HepG2 (cell line): Measurements from ENCODE around the gene TPRG1L. TPM values are rescaled to one million over a fixed set of nuclear protein-coding genes. Genes with fewer than 3 reads are reported as not detected.

Source experiments
- ATAC-seq: fragments of 200-7000 bp; cut with Tn5 transposase; 3 replicates; pipeline ENCODE4 v1.9.1; 2020; ENCODE audit warnings: mild to moderate bottlenecking, moderate library complexity
- BruUV-seq: library from RNA; stranded (reverse); fragments of 400-500 nt; replicated peaks from 2 replicates; lab custom pipeline; 2021; lab: Mats Ljungman, UMichigan
- CTCF ChIA-PET: fragments of 300-600 bp; formaldehyde crosslinking; extraction: SDS; loops from one replicate; lab custom pipeline; 2021; ENCODE audit warnings: low total read pairs, inconsistent platforms, low intra/inter-chr PET ratio; lab: Yijun Ruan, JAX
- POLR2A ChIA-PET: fragments of 350-600 bp; sonication (Branson Sonifier 250); formaldehyde crosslinking; loops from one replicate; lab custom pipeline; 2020; ENCODE audit warnings: antibody characterized with exemption, inconsistent platforms; lab: Yijun Ruan, JAX
- DNase-seq: peaks from one replicate; pipeline ENCODE4 v3.0.0-alpha.2; 2015; ENCODE audit warnings: low spot score
- FAIRE-seq: peaks from 3 replicates; lab custom pipeline; 2011; peaks lifted over from hg19 to GRCh38; lab: Jason Lieb, UNC
- H2AFZ ChIP-seq: one replicate; pipeline ENCODE4 v1.6.1; 2011; ENCODE audit warnings: low read length, inconsistent platforms
- H3K27ac ChIP-seq: fragments of 300-600 bp; 3 replicates; pipeline ENCODE4 v1.8.0; 2011; ENCODE audit warnings: mixed run types, mild to moderate bottlenecking, mixed read lengths, low read length, inconsistent platforms; ENCODE audit not compliant: insufficient read depth; ENCODE audit errors: extremely low read length
- H3K27me3 ChIP-seq, 2 experiments: fragments of 200-600 bp in 1 of 2; 2 replicates in 1 of 2; 3 replicates in 1 of 2; pipeline versions ENCODE4 v1.6.0 to v1.8.0; 2011; ENCODE audit warnings: low read length in 2 of 2, mild to moderate bottlenecking in 2 of 2, moderate library complexity in 2 of 2, inconsistent platforms in 1 of 2; ENCODE audit not compliant: insufficient read depth in 2 of 2, control insufficient read depth in 1 of 2
- H3K36me3 ChIP-seq, 2 experiments: fragments of 200-600 bp in 1 of 2; replicated peaks in 1 of 2; 2 replicates in 1 of 2; 3 replicates in 1 of 2; pipeline versions ENCODE4 v1.5.1 to v1.8.0; 2011; ENCODE audit warnings: low read length in 2 of 2, inconsistent platforms in 1 of 2; ENCODE audit not compliant: insufficient read depth in 2 of 2, control insufficient read depth in 1 of 2
- H3K4me1 ChIP-seq: 2 replicates; pipeline ENCODE4 v1.5.1; 2012; ENCODE audit warnings: low read length, inconsistent platforms; ENCODE audit not compliant: insufficient read depth
- H3K4me2 ChIP-seq: 2 replicates; pipeline ENCODE4 v1.6.0; 2011; ENCODE audit warnings: low read depth, low read length, inconsistent platforms
- H3K4me3 ChIP-seq, 3 experiments: fragments of 200-600 bp in 1 of 3; sonication (generic), shearing (Covaris generic) in 1 of 3; replicated peaks in 1 of 3; 2 replicates each; pipeline ENCODE4 v1.5.1; 2011 to 2016; ENCODE audit warnings: low read length in 3 of 3, inconsistent platforms in 2 of 3, low read depth in 2 of 3, mild to moderate bottlenecking in 2 of 3, control low read depth in 1 of 3, mixed read lengths in 1 of 3; ENCODE audit not compliant: insufficient read depth in 1 of 3
- H3K79me2 ChIP-seq: one replicate; pipeline ENCODE4 v1.6.1; 2011; ENCODE audit warnings: low read length, inconsistent platforms; ENCODE audit not compliant: insufficient read depth
- H3K9ac ChIP-seq: 2 replicates; pipeline ENCODE4 v1.6.0; 2011; ENCODE audit warnings: mild to moderate bottlenecking, low read depth, low read length, inconsistent platforms; ENCODE audit not compliant: insufficient read depth
- H3K9me3 ChIP-seq: 2 replicates; pipeline ENCODE4 v1.5.1; 2012; ENCODE audit warnings: mild to moderate bottlenecking, low read length
- H4K20me1 ChIP-seq: 2 replicates; pipeline ENCODE4 v1.6.0; 2011; ENCODE audit warnings: inconsistent platforms, mild to moderate bottlenecking, low read length, moderate library complexity; ENCODE audit not compliant: insufficient read depth
- HMGA1 ChIP-seq: sonication (generic); formaldehyde crosslinking; conservative IDR thresholded peaks from 2 replicates; pipeline ENCODE4 v1.4.0; 2020; ENCODE audit warnings: missing genetic modification reagents
- HNF1A ChIP-seq, 2 experiments: sonication (generic) in 1 of 2; formaldehyde crosslinking in 1 of 2; IDR thresholded peaks; 2 replicates each; pipeline versions ENCODE4 v1.4.0 to v1.6.1; 2016 to 2020; ENCODE audit warnings: borderline replicate concordance in 1 of 2, low read depth in 1 of 2, mild to moderate bottlenecking in 1 of 2, missing genetic modification reagents in 1 of 2
- JARID2 ChIP-seq: sonication (generic); formaldehyde crosslinking; IDR thresholded peaks from 2 replicates; pipeline ENCODE4 v1.8.1; 2023; ENCODE audit warnings: missing genetic modification reagents, inconsistent platforms; ENCODE audit not compliant: insufficient replicate concordance
- MAX ChIP-seq: IDR thresholded peaks from 2 replicates; pipeline ENCODE4 v1.6.1; 2012; ENCODE audit warnings: inconsistent platforms
- MIER3 ChIP-seq: IDR thresholded peaks from 2 replicates; pipeline ENCODE4 v1.6.1; 2016; ENCODE audit warnings: missing compliant biosample characterization, borderline replicate concordance
- MTF1 ChIP-seq: sonication (generic); formaldehyde crosslinking; IDR thresholded peaks from 2 replicates; pipeline ENCODE4 v1.5.0; 2020; ENCODE audit warnings: missing genetic modification reagents
- NFKB2 ChIP-seq: sonication (generic); formaldehyde crosslinking; IDR thresholded peaks from 2 replicates; pipeline ENCODE4 v1.4.0; 2020; ENCODE audit warnings: missing genetic modification reagents, borderline replicate concordance
- NFRKB ChIP-seq: fragments of 450-650 bp; IDR thresholded peaks from 2 replicates; pipeline ENCODE4 v1.6.1; 2017
- NONO ChIP-seq, 2 experiments: fragments of 450-650 bp in 1 of 2; sonication (generic) in 1 of 2; formaldehyde crosslinking in 1 of 2; IDR thresholded peaks in 1 of 2; conservative IDR thresholded peaks in 1 of 2; 2 replicates each; pipeline versions ENCODE4 v1.6.1 to v1.8.0; 2017 to 2022; ENCODE audit warnings: mild to moderate bottlenecking in 1 of 2, missing genetic modification reagents in 1 of 2, moderate library complexity in 1 of 2
- PRMT3 ChIP-seq: sonication (generic); formaldehyde crosslinking; IDR thresholded peaks from 2 replicates; pipeline ENCODE4 v1.8.1; 2022; ENCODE audit warnings: low read depth, mild to moderate bottlenecking, moderate library complexity, missing genetic modification reagents, borderline replicate concordance
- SIN3B ChIP-seq: fragments of 150-350 bp; IDR thresholded peaks from 2 replicates; pipeline ENCODE4 v1.6.1; 2014; ENCODE audit warnings: low read length
- SMAD3 ChIP-seq: sonication (generic); formaldehyde crosslinking; IDR thresholded peaks from 2 replicates; pipeline ENCODE4 v1.4.0; 2020; ENCODE audit warnings: missing genetic modification reagents
- SRSF9 ChIP-seq: fragments of 200-400 bp; formaldehyde crosslinking; IDR thresholded peaks from 2 replicates; pipeline ENCODE4 v1.6.1; 2018; ENCODE audit warnings: borderline replicate concordance, mild to moderate bottlenecking, low read depth, low read length; ENCODE audit not compliant: insufficient read depth, poor library complexity, severe bottlenecking
- ZNF10 ChIP-seq: sonication (generic); formaldehyde crosslinking; IDR thresholded peaks from 2 replicates; pipeline ENCODE4 v1.4.0; 2020; ENCODE audit warnings: mild to moderate bottlenecking, low read depth, missing genetic modification reagents, borderline replicate concordance
- ZNF20 ChIP-seq: sonication (generic); formaldehyde crosslinking; IDR thresholded peaks from 2 replicates; pipeline ENCODE4 v1.4.0; 2020; ENCODE audit warnings: mild to moderate bottlenecking, moderate library complexity, missing genetic modification reagents
- ZNF660 ChIP-seq: sonication (generic); formaldehyde crosslinking; IDR thresholded peaks from 2 replicates; pipeline ENCODE4 v1.5.1; 2020; ENCODE audit warnings: mild to moderate bottlenecking, low read depth, missing genetic modification reagents, borderline replicate concordance
- ZNF766 ChIP-seq: sonication (generic); formaldehyde crosslinking; IDR thresholded peaks from 2 replicates; pipeline ENCODE4 v1.5.0; 2020; ENCODE audit warnings: missing genetic modification reagents, borderline replicate concordance
- WGBS: methylation state at CpG from one replicate; pipeline ENCODE4 v1.1.6; 2017; ENCODE audit warnings: low lambda C conversion rate; 5-methylcytosine and 5-hydroxymethylcytosine counted together
- in situ Hi-C: cut with HindIII; loops from 2 replicates; pipeline ENCODE4 v1.10.0; 2017; ENCODE audit warnings: low pct_unique_long_range_greater_than_20kb; ENCODE audit not compliant: extremely low pct_ligation_motif_present
- intact Hi-C: fragments of 100-400 bp; cut with micrococcal nuclease; formaldehyde crosslinking; loops from one replicate; pipeline ENCODE4 v1.10.0; 2022; ENCODE audit not compliant: unreplicated experiment
- polyA plus RNA-seq, 8 experiments: library from polyadenylated mRNA; depleted of rRNA in 3 of 8; stranded (reverse) in 7 of 8; unstranded in 1 of 8; fragments of >200 nt; fragmentation: Illumina TruSeq in 4 of 8; extraction: Trizol in 4 of 8; gene quantifications; 2 replicates each; pipeline versions ENCODE4 v1.2.1 to v1.2.3, GENCODE V29; 2011 to 2016; ENCODE audit warnings: low read depth in 4 of 8, missing spikeins in 1 of 8, mixed read lengths in 1 of 8; ENCODE audit not compliant: insufficient read depth in 1 of 8
- total RNA-seq, 5 experiments: library from RNA; depleted of rRNA; stranded (reverse); fragments of >200 nt; fragmentation: Illumina TruSeq; extraction: Trizol; gene quantifications; 2 replicates each; pipeline ENCODE4 v1.2.3, GENCODE V29; 2016; ENCODE audit warnings: low read depth in 1 of 5
- TF ChIP-seq, protein P1 (sequence below): IDR thresholded peaks from 2 replicates; pipeline ENCODE4 v1.6.1; 2018; ENCODE audit warnings: missing genetic modification reagents

Gene TPRG1L
- total and polyA plus RNA-seq, 2 of the 13 experiments (the other 11 are each of a cell fraction or from before 2014, with no cell fraction given): 21.3 to 37.4 TPM

DNA sequence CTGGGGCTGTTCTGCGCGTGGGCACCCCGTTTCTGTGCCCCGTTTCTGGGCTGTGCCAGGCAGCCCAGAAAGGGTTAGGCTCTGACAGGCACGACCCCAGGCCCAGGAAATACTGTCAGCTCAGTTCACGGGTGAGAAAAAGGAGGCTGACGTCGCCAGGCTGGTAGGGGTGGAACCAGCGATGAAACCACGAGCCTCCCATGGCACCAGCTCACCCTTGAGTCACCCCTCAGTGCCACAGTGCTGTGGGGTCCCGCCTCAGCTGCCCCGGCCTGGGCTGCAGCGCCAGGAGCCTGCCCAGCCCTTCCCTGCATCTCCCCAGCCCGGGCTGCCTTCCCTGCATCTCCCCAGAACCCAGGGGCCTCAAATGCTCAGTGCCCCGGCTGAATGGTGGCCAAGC lies 25.0 kb upstream of the TPRG1L start (continued):
- TF ChIP-seq HNF1A (IDR thresholded peaks at IDR 0.05; ENCODE audit: low read depth) (no peak), HNF1A (CRISPR knock-in tag; IDR thresholded peaks at IDR 0.05; ENCODE audit: borderline replicate concordance) (no peak), ZNF660 (CRISPR knock-in tag) (no peak), ZNF20 (CRISPR knock-in tag) (no peak), NFRKB (no peak), MIER3 (CRISPR knock-in tag) (no peak)
- TF ChIP-seq, protein P1, sequence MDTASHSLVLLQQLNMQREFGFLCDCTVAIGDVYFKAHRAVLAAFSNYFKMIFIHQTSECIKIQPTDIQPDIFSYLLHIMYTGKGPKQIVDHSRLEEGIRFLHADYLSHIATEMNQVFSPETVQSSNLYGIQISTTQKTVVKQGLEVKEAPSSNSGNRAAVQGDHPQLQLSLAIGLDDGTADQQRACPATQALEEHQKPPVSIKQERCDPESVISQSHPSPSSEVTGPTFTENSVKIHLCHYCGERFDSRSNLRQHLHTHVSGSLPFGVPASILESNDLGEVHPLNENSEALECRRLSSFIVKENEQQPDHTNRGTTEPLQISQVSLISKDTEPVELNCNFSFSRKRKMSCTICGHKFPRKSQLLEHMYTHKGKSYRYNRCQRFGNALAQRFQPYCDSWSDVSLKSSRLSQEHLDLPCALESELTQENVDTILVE (CRISPR knock-in tag): no peak

- Histone ChIP-seq H3K27me3 (peaks cover 29 to 91% of the 10 kb centered on the region in 2 experiments), H3K36me3 (no peaks in the 10 kb centered on the region), H3K9ac (no peak overlapping the region), H4K20me1 (no peaks in the 10 kb centered on the region), H3K27ac (no peak overlapping the region), H3K4me3 (no peak overlapping the region), H3K4me2 (no peak overlapping the region), H2AFZ (no peak overlapping the region), H3K9me3 (no peaks in the 10 kb centered on the region), H3K79me2 (no peaks in the 10 kb centered on the region), H3K4me1 (peaks cover 12% of the 10 kb centered on the region)
- BruUV-seq: no TSS peak
- ChIA-PET CTCF (no interaction called here), POLR2A (no interaction called here)
- intact Hi-C loops: no loop called here
- DNase-seq (no peak), ATAC-seq (no peak), FAIRE-seq (no peak)
- TF ChIP-seq ZNF766 (CRISPR knock-in tag) (no peak), SMAD3 (no peak), NFRKB (no peak), MAX (no peak), SIN3B (no peak), NFKB2 (CRISPR knock-in tag) (no peak), MTF1 (CRISPR knock-in tag) (no peak), HMGA1 (CRISPR knock-in tag) (no peak), JARID2 (CRISPR knock-in tag) (no peak), SRSF9 (no peak), ZNF10 (no peak), NONO (IDR thresholded peaks at IDR 0.05) (no peak), NONO (CRISPR knock-in tag; conservative IDR thresholded peaks at IDR 0.05) (no peak), PRMT3 (no peak)
- 5% methylated on average over 5 of the region's 10 CpGs for WGBS
- in situ Hi-C loops: no loop called here
These were observed 24.5 kb upstream of the TPRG1L start for GRCh38 chr1:3600354-3600753.
